ENCODE results near the gene APIP.

Gene APIP

DNA sequence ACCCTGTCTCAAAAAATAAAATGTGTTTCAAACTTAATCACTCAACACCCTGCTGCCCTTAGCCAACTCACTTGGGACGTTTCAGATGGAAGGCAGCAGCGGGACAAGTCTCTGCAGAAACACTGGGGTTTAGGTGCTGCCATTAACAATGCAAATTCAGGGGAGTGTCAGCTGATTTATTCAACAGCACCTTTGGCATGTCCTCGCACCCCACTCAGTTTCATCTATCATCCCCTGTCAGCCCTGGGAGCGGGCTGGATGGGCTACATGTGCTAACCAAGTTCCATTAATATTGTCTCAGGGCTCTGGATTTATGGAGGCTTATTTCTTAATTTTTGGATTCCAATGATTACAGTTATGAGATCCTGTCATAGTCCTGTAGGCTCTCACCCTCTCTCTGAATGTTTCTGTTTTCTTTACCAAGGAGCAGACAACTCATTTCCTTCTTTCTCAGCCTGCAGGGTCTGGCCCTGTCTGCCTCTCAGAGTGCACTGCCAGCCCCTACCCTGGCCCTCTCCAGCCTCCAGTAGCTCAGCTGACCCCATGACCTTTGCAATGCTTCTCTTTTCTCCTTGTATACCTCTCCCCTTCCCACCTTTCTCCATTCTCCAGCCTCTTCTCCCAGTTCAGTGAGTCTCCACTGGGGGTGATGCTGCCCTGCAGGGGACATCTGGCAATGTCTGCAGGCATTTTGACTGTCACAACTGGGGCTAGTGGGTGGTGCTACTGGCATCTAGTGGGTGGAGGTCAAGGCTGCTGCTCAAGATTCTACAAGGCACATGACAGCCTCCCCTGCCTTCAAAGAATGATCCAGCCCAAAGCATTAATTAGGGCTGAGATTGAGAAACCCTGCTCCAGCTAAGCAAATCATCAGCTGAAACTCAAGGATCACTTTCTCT is 79.0 kb downstream of the APIP start:
- no peak for DNase-seq

DNA sequence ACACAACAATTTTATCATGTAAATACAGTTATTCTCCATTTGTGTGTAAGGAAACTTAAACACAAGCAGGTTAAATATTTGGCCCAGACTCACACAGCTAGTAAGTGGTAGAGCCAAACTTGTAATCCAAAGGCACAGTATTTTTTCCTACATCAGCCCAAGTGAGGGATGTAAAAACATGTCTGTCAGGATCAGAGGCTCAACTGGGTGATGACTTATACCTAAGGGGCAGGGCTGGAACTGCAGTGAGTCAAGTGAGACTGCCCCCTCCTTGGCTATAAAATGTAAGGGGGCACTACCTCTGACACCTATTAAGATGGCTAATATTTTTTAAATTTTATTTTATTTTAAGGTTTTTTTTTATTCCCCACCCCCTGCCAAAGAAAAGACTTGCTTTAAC is 82.6 kb downstream of the APIP start:
- DNase-seq: no peak
